Neuronal stem cell (in vitro differentiated cells): ENCODE data around the gene ABHD17C.
A peak's percentile ranks its signal among the peaks of the same experiment; 100 is the strongest.

Experiments used
- DNase-seq: peaks from one replicate; pipeline ENCODE4 v3.0.0-alpha.2; 2013; ENCODE audit warnings: low spot score
- H2AFZ ChIP-seq: one replicate; pipeline ENCODE4 v1.6.1; 2013; ENCODE audit warnings: mild to moderate bottlenecking, low read length, inconsistent platforms
- H2AK5ac ChIP-seq: 2 replicates; pipeline ENCODE4 v1.6.1; 2013; ENCODE audit warnings: low read depth, mild to moderate bottlenecking, inconsistent platforms, low read length, moderate library complexity, mixed read lengths
- H2BK120ac ChIP-seq: 2 replicates; pipeline ENCODE4 v1.6.1; 2013; ENCODE audit warnings: low read depth, mild to moderate bottlenecking, inconsistent platforms, low read length, moderate library complexity, mixed read lengths
- H2BK12ac ChIP-seq: one replicate; pipeline ENCODE4 v1.6.1; 2013; ENCODE audit warnings: low read length, inconsistent platforms
- H2BK15ac ChIP-seq: 2 replicates; pipeline ENCODE4 v1.6.1; 2013; ENCODE audit warnings: mild to moderate bottlenecking, low read length, inconsistent platforms, mixed read lengths
- H2BK5ac ChIP-seq: one replicate; pipeline ENCODE4 v1.6.1; 2013; ENCODE audit warnings: inconsistent platforms, mild to moderate bottlenecking, low read length, moderate library complexity
- H3K14ac ChIP-seq: one replicate; pipeline ENCODE4 v1.6.1; 2013; ENCODE audit warnings: low read length, inconsistent platforms
- H3K18ac ChIP-seq: 2 replicates; pipeline ENCODE4 v1.6.1; 2013; ENCODE audit warnings: low read length, inconsistent platforms
- H3K23ac ChIP-seq: 2 replicates; pipeline ENCODE4 v1.6.1; 2013; ENCODE audit warnings: low read depth, mild to moderate bottlenecking, mixed read lengths, low read length, inconsistent platforms; ENCODE audit not compliant: poor library complexity
- H3K27ac ChIP-seq: replicated peaks from 3 replicates; pipeline ENCODE4 v1.5.1; 2013; ENCODE audit warnings: low read length, inconsistent platforms
- H3K27me3 ChIP-seq, 3 experiments: 2 replicates each; pipeline ENCODE4 v1.6.1; 2013; ENCODE audit warnings: low read length in 3 of 3, mild to moderate bottlenecking in 2 of 3, inconsistent platforms in 1 of 3, low read depth in 1 of 3, mixed read lengths in 1 of 3, moderate library complexity in 1 of 3; ENCODE audit not compliant: control insufficient read depth in 3 of 3, insufficient read depth in 3 of 3
- H3K36me3 ChIP-seq, 2 donors: replicated peaks in 1 of 2; 2 replicates each; pipeline ENCODE4 v1.6.1; 2013; ENCODE audit warnings: low read length in 2 of 2; ENCODE audit not compliant: control insufficient read depth in 2 of 2, insufficient read depth in 2 of 2
- H3K4ac ChIP-seq: 2 replicates; pipeline ENCODE4 v1.6.1; 2013; ENCODE audit warnings: inconsistent platforms, mild to moderate bottlenecking, low read length, moderate library complexity
- H3K4me1 ChIP-seq, 2 donors: 1 replicate in 1 of 2; 2 replicates in 1 of 2; pipeline ENCODE4 v1.6.1; 2013; ENCODE audit warnings: low read length in 2 of 2, low read depth in 1 of 2; ENCODE audit not compliant: control insufficient read depth in 2 of 2, insufficient read depth in 1 of 2
- H3K4me2 ChIP-seq: one replicate; pipeline ENCODE4 v1.6.1; 2013; ENCODE audit warnings: mild to moderate bottlenecking, low read length, inconsistent platforms; ENCODE audit not compliant: insufficient read depth, poor library complexity, severe bottlenecking
- H3K4me3 ChIP-seq, 2 donors: 2 replicates each; pipeline ENCODE4 v1.5.1; 2013; ENCODE audit warnings: low read length in 2 of 2, mild to moderate bottlenecking in 2 of 2, inconsistent platforms in 1 of 2, moderate library complexity in 1 of 2
- H3K79me1 ChIP-seq: one replicate; pipeline ENCODE4 v1.6.1; 2013; ENCODE audit warnings: low read depth, mild to moderate bottlenecking, inconsistent platforms, low read length, moderate library complexity
- H3K9ac ChIP-seq: one replicate; pipeline ENCODE4 v1.6.1; 2013; ENCODE audit warnings: mild to moderate bottlenecking, low read depth, low read length, inconsistent platforms; ENCODE audit not compliant: poor library complexity
- H3K9me3 ChIP-seq, 2 donors: replicated peaks in 1 of 2; 2 replicates each; pipeline versions ENCODE3 to v1.6.1; 2013; ENCODE audit warnings: low read length in 2 of 2, mild to moderate bottlenecking in 2 of 2, inconsistent platforms in 1 of 2, low read depth in 1 of 2, mixed read lengths in 1 of 2, moderate library complexity in 1 of 2; ENCODE audit not compliant: control insufficient read depth in 2 of 2, insufficient read depth in 1 of 2
- H4K8ac ChIP-seq: one replicate; pipeline ENCODE4 v1.6.1; 2013; ENCODE audit warnings: low read depth, mild to moderate bottlenecking, inconsistent platforms, low read length, moderate library complexity
- H4K91ac ChIP-seq: one replicate; pipeline ENCODE4 v1.6.1; 2013; ENCODE audit warnings: low read length, low read depth, mild to moderate bottlenecking, inconsistent platforms; ENCODE audit not compliant: poor library complexity
- WGBS, 2 donors: extraction: QIAGEN DNeasy Blood & Tissue Kit; methylation state at CpG; one replicate each; pipeline ENCODE4 v1.1.7; 2013; ENCODE audit warnings: missing lambda C conversion rate in 2 of 2, mixed read lengths in 1 of 2; ENCODE audit not compliant: insufficient read length in 2 of 2, insufficient replicate concordance in 1 of 2; ENCODE audit errors: extremely low coverage in 2 of 2; 5-methylcytosine and 5-hydroxymethylcytosine counted together

Gene ABHD17C

GRCh38 chr15:80779658-80780415 is 84.7 kb downstream of the ABHD17C start:
- Histone ChIP-seq H2AFZ (peak overlapping the region; percentile 91), H2BK12ac (no peak overlapping the region), H3K4me3 (peak overlapping the region; percentile 31 to 36), H3K27me3 (peaks cover 9 to 70% (median 27%) of the 10 kb centered on the region in 3 experiments), H3K14ac (no peak overlapping the region), H3K4ac (no peak overlapping the region), H3K9me3 (no peaks in the 10 kb centered on the region), H4K91ac (no peak overlapping the region), H2AK5ac (no peak overlapping the region), H3K9ac (no peak overlapping the region), H3K18ac (no peak overlapping the region), H3K27ac (no peak overlapping the region), H2BK5ac (no peak overlapping the region), H4K8ac (no peak overlapping the region), H3K4me2 (peak overlapping the region; percentile 71), H3K79me1 (peaks cover 2% of the 10 kb centered on the region), H3K36me3 (no peaks in the 10 kb centered on the region), H2BK15ac (no peak overlapping the region), H2BK120ac (no peak overlapping the region), H3K4me1 (peaks cover 9 to 15% of the 10 kb centered on the region in 2 donors), H3K23ac (peak overlapping the region; percentile 39)
- peak; percentile 17 for DNase-seq
- no CpG with 5 or more reads among the region's 45 CpGs for WGBS, 2 donors

GRCh38 chr15:80780416-80781221 is 85.5 kb downstream of the ABHD17C start:
- no peak overlapping the region for H3K27ac ChIP-seq
- peaks cover 9 to 77% (median 27%) of the 10 kb centered on the region in 3 experiments for H3K27me3 ChIP-seq
- WGBS, 2 donors: no CpG with 5 or more reads among the region's 40 CpGs

DNA sequence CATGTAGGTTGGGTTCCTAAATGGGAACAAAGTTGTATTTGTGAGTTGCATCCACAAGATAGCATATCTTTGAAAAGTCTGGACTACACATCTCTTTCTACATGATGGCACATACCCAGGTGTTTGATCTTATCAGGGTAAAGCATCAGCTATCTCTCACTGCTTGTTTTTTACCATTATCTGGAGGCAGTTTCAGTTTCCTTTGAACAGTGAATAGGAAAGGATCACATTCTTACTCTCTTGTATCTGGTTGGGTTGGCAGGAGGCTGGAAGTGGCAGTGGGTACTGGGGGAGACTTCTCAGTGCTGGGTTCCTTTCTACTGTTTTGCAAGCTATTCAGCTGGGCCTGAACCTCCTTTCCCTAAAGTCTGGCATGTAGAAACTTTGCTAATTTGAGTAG is 88.2 kb downstream of the ABHD17C start:
- Histone ChIP-seq H3K14ac (no peak overlapping the region), H3K4ac (no peak overlapping the region), H3K79me1 (peaks cover 2% of the 10 kb centered on the region), H2BK5ac (no peak overlapping the region), H2BK15ac (no peak overlapping the region), H2BK120ac (no peak overlapping the region), H4K91ac (no peak overlapping the region), H3K9me3 (no peaks in the 10 kb centered on the region), H3K27me3 (peaks cover 9 to 70% (median 22%) of the 10 kb centered on the region in 3 experiments), H2AFZ (no peak overlapping the region), H3K4me3 (no peak overlapping the region), H3K4me2 (no peak overlapping the region), H2AK5ac (no peak overlapping the region), H3K18ac (no peak overlapping the region), H3K23ac (no peak overlapping the region), H3K4me1 (peaks cover 14 to 15% of the 10 kb centered on the region in 2 donors), H3K9ac (no peak overlapping the region), H2BK12ac (no peak overlapping the region), H3K27ac (no peak overlapping the region), H4K8ac (no peak overlapping the region), H3K36me3 (no peaks in the 10 kb centered on the region)
- DNase-seq: no peak

More at GRCh38 chr15:80780416-80781221, 85.5 kb downstream of the ABHD17C start:
- Histone ChIP-seq H4K8ac (no peak overlapping the region), H2BK5ac (no peak overlapping the region), H4K91ac (no peak overlapping the region), H2AK5ac (no peak overlapping the region), H3K23ac (no peak overlapping the region), H3K9me3 (no peaks in the 10 kb centered on the region), H3K4me2 (peak overlapping the region; percentile 60), H3K79me1 (peaks cover 2% of the 10 kb centered on the region), H2BK120ac (no peak overlapping the region), H3K9ac (no peak overlapping the region), H3K4me1 (peaks cover 9 to 15% of the 10 kb centered on the region in 2 donors), H3K4me3 (peak overlapping the region in 1 of 2 donors; percentile 53), H3K4ac (no peak overlapping the region), H2AFZ (peak overlapping the region; percentile 32), H2BK15ac (no peak overlapping the region), H3K36me3 (no peaks in the 10 kb centered on the region), H3K14ac (no peak overlapping the region), H3K18ac (no peak overlapping the region), H2BK12ac (no peak overlapping the region)
- peak; percentile 79 for DNase-seq

DNA sequence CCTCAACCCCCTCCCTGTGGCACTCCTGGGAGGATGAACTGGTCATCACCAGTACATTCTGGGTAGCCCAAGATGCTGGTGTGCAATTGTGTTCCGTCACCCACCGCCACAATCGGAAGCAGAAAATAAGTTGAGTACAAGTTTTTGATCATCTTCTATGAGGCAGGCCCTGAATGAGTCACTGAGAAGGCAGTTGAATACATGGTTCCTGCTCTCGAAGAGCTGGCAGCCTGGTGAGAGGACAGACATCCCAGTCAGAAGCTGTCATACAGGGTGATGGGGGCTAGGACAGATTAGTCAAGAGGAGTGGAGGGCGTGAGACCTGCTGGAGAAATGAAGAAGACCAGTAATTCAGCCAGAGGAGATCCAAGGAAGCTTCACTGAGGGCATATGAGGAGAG is 90.2 kb downstream of the ABHD17C start:
- Histone ChIP-seq H3K9ac (no peak overlapping the region), H2BK5ac (no peak overlapping the region), H3K36me3 (no peaks in the 10 kb centered on the region), H3K27ac (no peak overlapping the region), H3K4me2 (no peak overlapping the region), H3K4me1 (peaks cover 5 to 7% of the 10 kb centered on the region in 2 donors), H2AFZ (no peak overlapping the region), H3K14ac (no peak overlapping the region), H3K4ac (no peak overlapping the region), H2BK120ac (no peak overlapping the region), H3K23ac (no peak overlapping the region), H4K91ac (no peak overlapping the region), H3K79me1 (no peaks in the 10 kb centered on the region), H3K9me3 (no peaks in the 10 kb centered on the region), H4K8ac (no peak overlapping the region), H3K18ac (no peak overlapping the region), H3K4me3 (no peak overlapping the region), H2AK5ac (no peak overlapping the region), H2BK12ac (no peak overlapping the region), H3K27me3 (peaks cover 0 to 60% (median 6%) of the 10 kb centered on the region in 3 experiments), H2BK15ac (no peak overlapping the region)
- no peak for DNase-seq
- no CpG with 5 or more reads among the region's 5 CpGs for WGBS, 2 donors
